Thyroid gland (tissue), 4 donors: ENCODE data around the gene SLC25A21.

ENCODE experiments used
- CTCF ChIP-seq, 6 experiments: fragments of 200-600 bp in 3 of 6; fragments of 450-650 bp in 3 of 6; sonication (generic) in 3 of 6; IDR thresholded peaks; one replicate each; pipeline ENCODE4 v1.5.1; 2016 to 2019; ENCODE audit warnings: antibody characterized with exemption in 6 of 6, mild to moderate bottlenecking in 2 of 6, inconsistent platforms in 1 of 6, moderate library complexity in 1 of 6
- POLR2A ChIP-seq, 2 donors: fragments of 450-650 bp; IDR thresholded peaks; one replicate each; pipeline ENCODE4 v1.6.1; 2017; ENCODE audit warnings: antibody characterized with exemption in 2 of 2, mild to moderate bottlenecking in 2 of 2, moderate library complexity in 1 of 2

- no peak for TF ChIP-seq CTCF (IDR thresholded peaks at IDR 0.05)
- TF ChIP-seq POLR2A (IDR thresholded peaks at IDR 0.05) = no peak
Observed at GRCh38 chr14:37098132-37098531, 74.3 kb downstream of the SLC25A21 start.
